GM23338 (cell line): ENCODE results near the gene SLC7A10. TPM values are rescaled to one million over a fixed set of nuclear protein-coding genes. Genes with fewer than 3 reads are reported as not detected.

Experiments used
- ATAC-seq: fragments of 200-7000 bp; cut with Tn5 transposase; 3 replicates; pipeline ENCODE4 v1.9.1; 2020
- DNase-seq: peaks from one replicate; pipeline ENCODE4 v3.0.0-alpha.2; 2015; ENCODE audit warnings: low spot score
- H2AFZ ChIP-seq: fragments of 200-600 bp; sonication (generic); 2 replicates; pipeline ENCODE4 v1.8.0; 2016; ENCODE audit warnings: antibody characterized with exemption, mild to moderate bottlenecking, moderate library complexity
- H3F3A ChIP-seq: fragments of 200-600 bp; sonication (generic); replicated peaks from 2 replicates; pipeline ENCODE4 v1.8.0; 2017; ENCODE audit warnings: antibody characterized with exemption, mixed run types, low read depth
- H3K27ac ChIP-seq: fragments of 200-600 bp; sonication (generic); 2 replicates; pipeline ENCODE4 v1.6.1; 2016; ENCODE audit warnings: low read depth
- H3K27me3 ChIP-seq: fragments of 200-600 bp; sonication (generic); 2 replicates; pipeline ENCODE4 v1.8.0; 2016; ENCODE audit warnings: mild to moderate bottlenecking, mixed run types, moderate library complexity; ENCODE audit not compliant: insufficient read depth
- H3K36me3 ChIP-seq: fragments of 200-600 bp; sonication (generic); 2 replicates; pipeline ENCODE4 v1.8.0; 2016; ENCODE audit warnings: mild to moderate bottlenecking; ENCODE audit not compliant: insufficient read depth
- H3K4me1 ChIP-seq: fragments of 200-600 bp; sonication (generic); 2 replicates; pipeline ENCODE4 v1.8.0; 2016; ENCODE audit warnings: mild to moderate bottlenecking, moderate library complexity; ENCODE audit not compliant: insufficient read depth
- H3K4me2 ChIP-seq: fragments of 200-600 bp; sonication (generic); 2 replicates; pipeline ENCODE4 v1.7.1; 2017; ENCODE audit warnings: mixed run types
- H3K4me3 ChIP-seq: fragments of 200-600 bp; sonication (generic); 2 replicates; pipeline ENCODE4 v1.6.1; 2016; ENCODE audit warnings: mixed run types
- H3K79me2 ChIP-seq: fragments of 200-600 bp; sonication (generic); replicated peaks from 2 replicates; pipeline ENCODE4 v1.8.0; 2017; ENCODE audit warnings: mild to moderate bottlenecking; ENCODE audit not compliant: insufficient read depth
- H3K9me2 ChIP-seq: fragments of 200-600 bp; sonication (generic); 2 replicates; pipeline ENCODE4 v1.8.0; 2017; ENCODE audit not compliant: insufficient read depth
- H4K20me1 ChIP-seq: fragments of 200-600 bp; sonication (generic); replicated peaks from 2 replicates; pipeline ENCODE4 v1.8.0; 2017; ENCODE audit warnings: mild to moderate bottlenecking; ENCODE audit not compliant: insufficient read depth
- H3K27ac Mint-ChIP-seq: 2 replicates; pipeline ENCODE4 v1.8.0; 2020; ENCODE audit warnings: inconsistent platforms, mild to moderate bottlenecking, moderate library complexity, mixed read lengths
- H3K27me3 Mint-ChIP-seq: 3 replicates; pipeline ENCODE4 v1.8.0; 2022; ENCODE audit warnings: low read depth, mild to moderate bottlenecking, moderate library complexity, mixed read lengths, inconsistent platforms; ENCODE audit not compliant: insufficient read depth, poor library complexity
- H3K36me3 Mint-ChIP-seq: 3 replicates; pipeline ENCODE4 v1.8.0; 2021; ENCODE audit warnings: low read depth, mild to moderate bottlenecking, inconsistent platforms, moderate library complexity, mixed read lengths
- H3K4me1 Mint-ChIP-seq: 3 replicates; pipeline ENCODE4 v1.8.0; 2020; ENCODE audit warnings: mild to moderate bottlenecking, inconsistent platforms, mixed read lengths
- H3K4me3 Mint-ChIP-seq: 3 replicates; pipeline ENCODE4 v1.8.0; 2021; ENCODE audit warnings: moderate library complexity, mild to moderate bottlenecking, inconsistent platforms, mixed read lengths
- H3K9me3 Mint-ChIP-seq: 3 replicates; pipeline ENCODE4 v1.8.0; 2020; ENCODE audit warnings: moderate library complexity, mild to moderate bottlenecking, inconsistent platforms, mixed read lengths
- CREB1 ChIP-seq: fragments of 250-450 bp; sonication (Bioruptor Pico); IDR thresholded peaks from 2 replicates; pipeline ENCODE4 v1.5.0; 2020; ENCODE audit warnings: low read depth, mild to moderate bottlenecking, moderate library complexity
- EZH2 ChIP-seq: fragments of 200-600 bp; sonication (generic); IDR thresholded peaks from one replicate; pipeline ENCODE4 v1.8.0; 2017; ENCODE audit warnings: antibody characterized with exemption, mild to moderate bottlenecking, low read depth; ENCODE audit not compliant: unreplicated experiment
- EZH2phosphoT487 ChIP-seq: fragments of 200-600 bp; sonication (generic); IDR thresholded peaks from one replicate; pipeline ENCODE4 v1.8.1; 2018; ENCODE audit warnings: antibody characterized with exemption; ENCODE audit not compliant: unreplicated experiment
- JUNB ChIP-seq: IDR thresholded peaks from one replicate; pipeline ENCODE4 v1.6.1; 2016; ENCODE audit warnings: antibody characterized with exemption; ENCODE audit not compliant: unreplicated experiment
- NANOG ChIP-seq: IDR thresholded peaks from 2 replicates; pipeline ENCODE4 v1.6.1; 2016; ENCODE audit warnings: antibody characterized with exemption, borderline replicate concordance
- POLR2AphosphoS5 ChIP-seq: IDR thresholded peaks from 2 replicates; pipeline ENCODE4 v1.6.1; 2016; ENCODE audit warnings: antibody characterized with exemption, low read depth
- STAT1 ChIP-seq: IDR thresholded peaks from one replicate; pipeline ENCODE4 v1.6.1; 2016; ENCODE audit warnings: antibody characterized with exemption; ENCODE audit not compliant: unreplicated experiment
- ZNF114 ChIP-seq: fragments of 250-450 bp; sonication (Bioruptor Pico); IDR thresholded peaks from 2 replicates; pipeline ENCODE4 v1.5.0; 2020; ENCODE audit warnings: mild to moderate bottlenecking, moderate library complexity
- ZNF331 ChIP-seq: fragments of 250-450 bp; sonication (Bioruptor Pico); IDR thresholded peaks from 2 replicates; pipeline ENCODE4 v1.5.0; 2020; ENCODE audit warnings: low read depth, mild to moderate bottlenecking, moderate library complexity
- polyA plus RNA-seq: library from polyadenylated mRNA; unstranded; fragments of >200 nt; fragmentation: Nextera tagmentation; extraction: Ambion mirVana; gene quantifications from 2 replicates; pipeline ENCODE4 v1.2.1, GENCODE V29; 2016
- total RNA-seq: library from RNA; depleted of rRNA; stranded (reverse); fragments of >200 nt; shearing (Covaris generic); gene quantifications from 2 replicates; pipeline ENCODE4 v1.2.3, GENCODE V29; 2014
- TF ChIP-seq, protein P1 (sequence below): IDR thresholded peaks from one replicate; pipeline ENCODE4 v1.6.1; 2018; ENCODE audit warnings: antibody characterized with exemption; ENCODE audit not compliant: unreplicated experiment
- TF ChIP-seq, protein P2 (sequence below): fragments of 250-450 bp; sonication (Bioruptor Pico); IDR thresholded peaks from 2 replicates; pipeline ENCODE4 v1.5.0; 2020; ENCODE audit warnings: mild to moderate bottlenecking, moderate library complexity
- TF ChIP-seq, protein P3 (sequence below): IDR thresholded peaks from 2 replicates; pipeline ENCODE4 v1.6.1; 2016; ENCODE audit warnings: antibody characterized with exemption
- TF ChIP-seq, protein P4 (sequence below), 2 experiments: fragments of 200-600 bp in 1 of 2; sonication (generic) in 1 of 2; conservative IDR thresholded peaks; 2 replicates each; pipeline versions ENCODE4 v1.5.1 to v1.6.1; 2016 to 2017; ENCODE audit warnings: antibody characterized with exemption in 2 of 2, low read depth in 2 of 2, mild to moderate bottlenecking in 2 of 2, moderate library complexity in 1 of 2

The SLC7A10 gene
- total and polyA plus RNA-seq, 2 experiments from 2014 or later, result 3.3 to 6.3 TPM

DNA sequence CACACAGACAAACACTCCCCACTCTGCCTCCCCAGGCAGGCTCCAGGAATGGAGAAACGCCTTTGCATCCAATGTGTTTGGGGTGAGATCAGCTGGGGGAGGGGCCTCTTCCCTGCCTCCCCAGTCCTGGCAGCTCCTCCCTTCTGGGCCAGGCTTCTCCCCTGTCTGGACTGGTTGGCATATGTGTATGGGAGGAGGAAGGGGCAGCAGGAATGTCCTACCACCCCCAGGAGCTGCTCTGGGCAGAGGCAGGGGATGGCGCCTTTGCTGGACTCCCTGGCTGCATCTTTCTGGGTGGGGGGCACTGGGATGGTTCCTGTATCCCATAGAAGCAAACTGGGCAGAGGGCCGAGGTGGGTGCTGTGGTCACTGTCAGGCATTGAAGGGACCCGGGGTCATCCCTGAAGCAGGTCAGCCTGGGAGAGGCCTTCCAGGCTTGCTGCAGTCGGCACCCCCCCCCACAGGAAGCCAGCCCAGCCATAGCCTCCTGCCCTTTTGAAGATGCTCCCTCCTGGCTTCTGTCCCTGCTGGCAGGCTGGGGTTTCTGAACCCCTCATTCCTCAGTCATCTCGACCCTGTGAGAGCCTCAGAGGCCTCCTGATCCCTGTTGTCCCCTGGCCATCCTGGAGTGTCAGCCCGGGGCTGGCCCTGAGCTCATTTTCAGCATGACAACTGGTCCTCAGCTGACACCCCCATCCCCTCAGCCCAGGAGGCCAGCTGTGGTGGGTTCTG, 21.2 kb upstream of the SLC7A10 start:
- Histone ChIP-seq H3K27me3 (no peaks in the 10 kb centered on the region), H3F3A (no peaks in the 10 kb centered on the region), H3K4me2 (no peak overlapping the region), H3K27ac (no peak overlapping the region), H3K4me3 (no peak overlapping the region), H2AFZ (no peak overlapping the region), H3K4me1 (no peaks in the 10 kb centered on the region), H4K20me1 (no peaks in the 10 kb centered on the region), H3K36me3 (peaks cover 6% of the 10 kb centered on the region; the same call in 1 of the 2 replicates), H3K9me2 (no peaks in the 10 kb centered on the region), H3K79me2 (no peaks in the 10 kb centered on the region)
- no peak for DNase-seq
- Mint-ChIP-seq H3K36me3 (no peaks in the 10 kb centered on the region; the same call in 2 of the 3 replicates), H3K4me1 (peaks cover 2% of the 10 kb centered on the region; the same call in 1 of the 3 replicates), H3K4me3 (no peak overlapping the region), H3K27me3 (peaks cover 4% of the 10 kb centered on the region), H3K27ac (no peak overlapping the region), H3K9me3 (peaks cover 18% of the 10 kb centered on the region)
- ATAC-seq, result no peak
- no peak for TF ChIP-seq JUNB
- TF ChIP-seq, protein P1, sequence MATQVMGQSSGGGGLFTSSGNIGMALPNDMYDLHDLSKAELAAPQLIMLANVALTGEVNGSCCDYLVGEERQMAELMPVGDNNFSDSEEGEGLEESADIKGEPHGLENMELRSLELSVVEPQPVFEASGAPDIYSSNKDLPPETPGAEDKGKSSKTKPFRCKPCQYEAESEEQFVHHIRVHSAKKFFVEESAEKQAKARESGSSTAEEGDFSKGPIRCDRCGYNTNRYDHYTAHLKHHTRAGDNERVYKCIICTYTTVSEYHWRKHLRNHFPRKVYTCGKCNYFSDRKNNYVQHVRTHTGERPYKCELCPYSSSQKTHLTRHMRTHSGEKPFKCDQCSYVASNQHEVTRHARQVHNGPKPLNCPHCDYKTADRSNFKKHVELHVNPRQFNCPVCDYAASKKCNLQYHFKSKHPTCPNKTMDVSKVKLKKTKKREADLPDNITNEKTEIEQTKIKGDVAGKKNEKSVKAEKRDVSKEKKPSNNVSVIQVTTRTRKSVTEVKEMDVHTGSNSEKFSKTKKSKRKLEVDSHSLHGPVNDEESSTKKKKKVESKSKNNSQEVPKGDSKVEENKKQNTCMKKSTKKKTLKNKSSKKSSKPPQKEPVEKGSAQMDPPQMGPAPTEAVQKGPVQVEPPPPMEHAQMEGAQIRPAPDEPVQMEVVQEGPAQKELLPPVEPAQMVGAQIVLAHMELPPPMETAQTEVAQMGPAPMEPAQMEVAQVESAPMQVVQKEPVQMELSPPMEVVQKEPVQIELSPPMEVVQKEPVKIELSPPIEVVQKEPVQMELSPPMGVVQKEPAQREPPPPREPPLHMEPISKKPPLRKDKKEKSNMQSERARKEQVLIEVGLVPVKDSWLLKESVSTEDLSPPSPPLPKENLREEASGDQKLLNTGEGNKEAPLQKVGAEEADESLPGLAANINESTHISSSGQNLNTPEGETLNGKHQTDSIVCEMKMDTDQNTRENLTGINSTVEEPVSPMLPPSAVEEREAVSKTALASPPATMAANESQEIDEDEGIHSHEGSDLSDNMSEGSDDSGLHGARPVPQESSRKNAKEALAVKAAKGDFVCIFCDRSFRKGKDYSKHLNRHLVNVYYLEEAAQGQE, result no peak
- TF ChIP-seq, protein P2, sequence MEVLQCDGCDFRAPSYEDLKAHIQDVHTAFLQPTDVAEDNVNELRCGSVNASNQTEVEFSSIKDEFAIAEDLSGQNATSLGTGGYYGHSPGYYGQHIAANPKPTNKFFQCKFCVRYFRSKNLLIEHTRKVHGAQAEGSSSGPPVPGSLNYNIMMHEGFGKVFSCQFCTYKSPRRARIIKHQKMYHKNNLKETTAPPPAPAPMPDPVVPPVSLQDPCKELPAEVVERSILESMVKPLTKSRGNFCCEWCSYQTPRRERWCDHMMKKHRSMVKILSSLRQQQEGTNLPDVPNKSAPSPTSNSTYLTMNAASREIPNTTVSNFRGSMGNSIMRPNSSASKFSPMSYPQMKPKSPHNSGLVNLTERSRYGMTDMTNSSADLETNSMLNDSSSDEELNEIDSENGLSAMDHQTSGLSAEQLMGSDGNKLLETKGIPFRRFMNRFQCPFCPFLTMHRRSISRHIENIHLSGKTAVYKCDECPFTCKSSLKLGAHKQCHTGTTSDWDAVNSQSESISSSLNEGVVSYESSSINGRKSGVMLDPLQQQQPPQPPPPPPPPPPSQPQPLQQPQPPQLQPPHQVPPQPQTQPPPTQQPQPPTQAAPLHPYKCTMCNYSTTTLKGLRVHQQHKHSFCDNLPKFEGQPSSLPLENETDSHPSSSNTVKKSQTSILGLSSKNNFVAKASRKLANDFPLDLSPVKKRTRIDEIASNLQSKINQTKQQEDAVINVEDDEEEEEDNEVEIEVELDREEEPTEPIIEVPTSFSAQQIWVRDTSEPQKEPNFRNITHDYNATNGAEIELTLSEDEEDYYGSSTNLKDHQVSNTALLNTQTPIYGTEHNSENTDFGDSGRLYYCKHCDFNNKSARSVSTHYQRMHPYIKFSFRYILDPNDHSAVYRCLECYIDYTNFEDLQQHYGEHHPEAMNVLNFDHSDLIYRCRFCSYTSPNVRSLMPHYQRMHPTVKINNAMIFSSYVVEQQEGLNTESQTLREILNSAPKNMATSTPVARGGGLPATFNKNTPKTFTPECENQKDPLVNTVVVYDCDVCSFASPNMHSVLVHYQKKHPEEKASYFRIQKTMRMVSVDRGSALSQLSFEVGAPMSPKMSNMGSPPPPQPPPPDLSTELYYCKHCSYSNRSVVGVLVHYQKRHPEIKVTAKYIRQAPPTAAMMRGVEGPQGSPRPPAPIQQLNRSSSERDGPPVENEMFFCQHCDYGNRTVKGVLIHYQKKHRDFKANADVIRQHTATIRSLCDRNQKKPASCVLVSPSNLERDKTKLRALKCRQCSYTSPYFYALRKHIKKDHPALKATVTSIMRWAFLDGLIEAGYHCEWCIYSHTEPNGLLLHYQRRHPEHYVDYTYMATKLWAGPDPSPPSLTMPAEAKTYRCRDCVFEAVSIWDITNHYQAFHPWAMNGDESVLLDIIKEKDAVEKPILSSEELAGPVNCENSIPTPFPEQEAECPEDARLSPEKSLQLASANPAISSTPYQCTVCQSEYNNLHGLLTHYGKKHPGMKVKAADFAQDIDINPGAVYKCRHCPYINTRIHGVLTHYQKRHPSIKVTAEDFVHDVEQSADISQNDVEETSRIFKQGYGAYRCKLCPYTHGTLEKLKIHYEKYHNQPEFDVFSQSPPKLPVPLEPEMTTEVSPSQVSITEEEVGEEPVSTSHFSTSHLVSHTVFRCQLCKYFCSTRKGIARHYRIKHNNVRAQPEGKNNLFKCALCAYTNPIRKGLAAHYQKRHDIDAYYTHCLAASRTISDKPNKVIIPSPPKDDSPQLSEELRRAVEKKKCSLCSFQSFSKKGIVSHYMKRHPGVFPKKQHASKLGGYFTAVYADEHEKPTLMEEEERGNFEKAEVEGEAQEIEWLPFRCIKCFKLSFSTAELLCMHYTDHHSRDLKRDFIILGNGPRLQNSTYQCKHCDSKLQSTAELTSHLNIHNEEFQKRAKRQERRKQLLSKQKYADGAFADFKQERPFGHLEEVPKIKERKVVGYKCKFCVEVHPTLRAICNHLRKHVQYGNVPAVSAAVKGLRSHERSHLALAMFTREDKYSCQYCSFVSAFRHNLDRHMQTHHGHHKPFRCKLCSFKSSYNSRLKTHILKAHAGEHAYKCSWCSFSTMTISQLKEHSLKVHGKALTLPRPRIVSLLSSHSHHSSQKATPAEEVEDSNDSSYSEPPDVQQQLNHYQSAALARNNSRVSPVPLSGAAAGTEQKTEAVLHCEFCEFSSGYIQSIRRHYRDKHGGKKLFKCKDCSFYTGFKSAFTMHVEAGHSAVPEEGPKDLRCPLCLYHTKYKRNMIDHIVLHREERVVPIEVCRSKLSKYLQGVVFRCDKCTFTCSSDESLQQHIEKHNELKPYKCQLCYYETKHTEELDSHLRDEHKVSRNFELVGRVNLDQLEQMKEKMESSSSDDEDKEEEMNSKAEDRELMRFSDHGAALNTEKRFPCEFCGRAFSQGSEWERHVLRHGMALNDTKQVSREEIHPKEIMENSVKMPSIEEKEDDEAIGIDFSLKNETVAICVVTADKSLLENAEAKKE (CRISPR knock-in tag), result no peak
- no peak for TF ChIP-seq NANOG
- TF ChIP-seq, protein P3, sequence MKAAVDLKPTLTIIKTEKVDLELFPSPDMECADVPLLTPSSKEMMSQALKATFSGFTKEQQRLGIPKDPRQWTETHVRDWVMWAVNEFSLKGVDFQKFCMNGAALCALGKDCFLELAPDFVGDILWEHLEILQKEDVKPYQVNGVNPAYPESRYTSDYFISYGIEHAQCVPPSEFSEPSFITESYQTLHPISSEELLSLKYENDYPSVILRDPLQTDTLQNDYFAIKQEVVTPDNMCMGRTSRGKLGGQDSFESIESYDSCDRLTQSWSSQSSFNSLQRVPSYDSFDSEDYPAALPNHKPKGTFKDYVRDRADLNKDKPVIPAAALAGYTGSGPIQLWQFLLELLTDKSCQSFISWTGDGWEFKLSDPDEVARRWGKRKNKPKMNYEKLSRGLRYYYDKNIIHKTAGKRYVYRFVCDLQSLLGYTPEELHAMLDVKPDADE, result no peak
- no peak for TF ChIP-seq CREB1
- TF ChIP-seq STAT1, result no peak
- no peak for TF ChIP-seq EZH2phosphoT487
- TF ChIP-seq POLR2AphosphoS5, result no peak
- TF ChIP-seq, protein P4, sequence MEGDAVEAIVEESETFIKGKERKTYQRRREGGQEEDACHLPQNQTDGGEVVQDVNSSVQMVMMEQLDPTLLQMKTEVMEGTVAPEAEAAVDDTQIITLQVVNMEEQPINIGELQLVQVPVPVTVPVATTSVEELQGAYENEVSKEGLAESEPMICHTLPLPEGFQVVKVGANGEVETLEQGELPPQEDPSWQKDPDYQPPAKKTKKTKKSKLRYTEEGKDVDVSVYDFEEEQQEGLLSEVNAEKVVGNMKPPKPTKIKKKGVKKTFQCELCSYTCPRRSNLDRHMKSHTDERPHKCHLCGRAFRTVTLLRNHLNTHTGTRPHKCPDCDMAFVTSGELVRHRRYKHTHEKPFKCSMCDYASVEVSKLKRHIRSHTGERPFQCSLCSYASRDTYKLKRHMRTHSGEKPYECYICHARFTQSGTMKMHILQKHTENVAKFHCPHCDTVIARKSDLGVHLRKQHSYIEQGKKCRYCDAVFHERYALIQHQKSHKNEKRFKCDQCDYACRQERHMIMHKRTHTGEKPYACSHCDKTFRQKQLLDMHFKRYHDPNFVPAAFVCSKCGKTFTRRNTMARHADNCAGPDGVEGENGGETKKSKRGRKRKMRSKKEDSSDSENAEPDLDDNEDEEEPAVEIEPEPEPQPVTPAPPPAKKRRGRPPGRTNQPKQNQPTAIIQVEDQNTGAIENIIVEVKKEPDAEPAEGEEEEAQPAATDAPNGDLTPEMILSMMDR (conservative IDR thresholded peaks at IDR 0.05; ENCODE audit: low read depth in 2 of 2), result no peak
- TF ChIP-seq ZNF331 (CRISPR knock-in tag), result no peak
- no peak for TF ChIP-seq EZH2
- TF ChIP-seq ZNF114 (CRISPR knock-in tag), result no peak
